Endothelial cell of umbilical vein (primary cell): ENCODE data around the gene RAD51B. TPM values are rescaled to one million over a fixed set of nuclear protein-coding genes. Genes with fewer than 3 reads are reported as not detected.

Experiments
- BruUV-seq: library from RNA; stranded (reverse); fragments of 400-500 nt; replicated peaks from 2 replicates; lab custom pipeline; 2021; lab: Mats Ljungman, UMichigan
- CTCF ChIA-PET: fragments of 300-600, 350-600 bp; sonication (Branson Sonifier 250); formaldehyde crosslinking; loops from one replicate; lab custom pipeline; 2021; ENCODE audit warnings: antibody characterized with exemption, inconsistent platforms; lab: Charles Lee
- POLR2A ChIA-PET: fragments of 300-600, 350-600 bp; sonication (Branson Sonifier 250); formaldehyde crosslinking; loops from one replicate; lab custom pipeline; 2021; ENCODE audit warnings: antibody characterized with exemption, inconsistent platforms; lab: Charles Lee
- DNase-seq: peaks from one replicate; pipeline ENCODE4 v3.0.0-alpha.2; 2011; ENCODE audit warnings: low read depth, low spot score
- FAIRE-seq: peaks from 2 replicates; lab custom pipeline; 2011; peaks lifted over from hg19 to GRCh38; lab: Jason Lieb, UNC
- H2AFZ ChIP-seq: 2 replicates; pipeline ENCODE4 v1.6.0; 2012; ENCODE audit warnings: low read depth, low read length, control low read depth, inconsistent platforms
- H3K27ac ChIP-seq: 2 replicates; pipeline ENCODE4 v1.5.1; 2011; ENCODE audit warnings: low read depth, mild to moderate bottlenecking, control low read depth, low read length, moderate library complexity; ENCODE audit not compliant: insufficient read depth
- H3K27me3 ChIP-seq, 2 experiments: 2 replicates each; pipeline versions ENCODE4 v1.6.0 to v1.6.1; 2011; ENCODE audit warnings: low read length in 2 of 2, mixed read lengths in 1 of 2; ENCODE audit not compliant: control insufficient read depth in 2 of 2, insufficient read depth in 2 of 2
- H3K36me3 ChIP-seq, 2 experiments: 2 replicates in 1 of 2; 3 replicates in 1 of 2; pipeline ENCODE4 v1.5.1; 2011; ENCODE audit warnings: low read length in 2 of 2, mild to moderate bottlenecking in 1 of 2, moderate library complexity in 1 of 2; ENCODE audit not compliant: control insufficient read depth in 2 of 2, insufficient read depth in 2 of 2; ENCODE audit errors: extremely low read depth in 1 of 2
- H3K4me1 ChIP-seq: 3 replicates; pipeline ENCODE4 v1.5.1; 2011; ENCODE audit warnings: mild to moderate bottlenecking, low read length; ENCODE audit not compliant: control insufficient read depth, insufficient read depth; ENCODE audit errors: extremely low read depth
- H3K4me2 ChIP-seq: 2 replicates; pipeline ENCODE4 v1.6.1; 2011; ENCODE audit warnings: low read length, control low read depth, mixed read lengths; ENCODE audit not compliant: insufficient read depth
- H3K4me3 ChIP-seq, 3 experiments: fragments of 200-600 bp in 1 of 3; sonication (generic), shearing (Covaris generic) in 1 of 3; replicated peaks in 1 of 3; 2 replicates each; pipeline ENCODE4 v1.5.1; 2011 to 2016; ENCODE audit warnings: control low read depth in 3 of 3, low read length in 3 of 3, mild to moderate bottlenecking in 2 of 3, inconsistent platforms in 1 of 3, low read depth in 1 of 3, moderate library complexity in 1 of 3; ENCODE audit not compliant: insufficient read depth in 1 of 3
- H3K79me2 ChIP-seq: 2 replicates; pipeline ENCODE4 v1.6.0; 2012; ENCODE audit warnings: low read length, inconsistent platforms; ENCODE audit not compliant: control insufficient read depth, insufficient read depth
- H3K9ac ChIP-seq: replicated peaks from 2 replicates; pipeline ENCODE3; 2011; ENCODE audit warnings: low read length, control low read depth; ENCODE audit not compliant: insufficient read depth; ENCODE audit errors: extremely low read depth
- H3K9me1 ChIP-seq: replicated peaks from 3 replicates; pipeline ENCODE4 v1.6.0; 2011; ENCODE audit warnings: mild to moderate bottlenecking, low read length; ENCODE audit not compliant: control insufficient read depth, insufficient read depth; ENCODE audit errors: extremely low read depth
- H3K9me3 ChIP-seq: replicated peaks from 2 replicates; pipeline ENCODE4 v1.5.1; 2012; ENCODE audit warnings: low read length, inconsistent platforms; ENCODE audit not compliant: control insufficient read depth, insufficient read depth
- H4K20me1 ChIP-seq: replicated peaks from 2 replicates; pipeline ENCODE3; 2011; ENCODE audit warnings: mild to moderate bottlenecking, low read length; ENCODE audit not compliant: control insufficient read depth, insufficient read depth; ENCODE audit errors: extremely low read depth
- EZH2 ChIP-seq: IDR thresholded peaks from 2 replicates; pipeline ENCODE4 v1.6.1; 2012; ENCODE audit warnings: borderline replicate concordance, low read depth, mild to moderate bottlenecking, moderate library complexity, low read length, inconsistent platforms; ENCODE audit not compliant: severe bottlenecking
- FOS ChIP-seq: IDR thresholded peaks from 2 replicates; pipeline ENCODE4 v1.6.1; 2011; ENCODE audit warnings: mild to moderate bottlenecking, low read length, moderate library complexity, borderline replicate concordance; ENCODE audit not compliant: insufficient read depth
- GATA2 ChIP-seq: IDR thresholded peaks from 2 replicates; pipeline ENCODE4 v1.7.0; 2011; ENCODE audit warnings: low read depth, mild to moderate bottlenecking, moderate library complexity, mixed read lengths, low read length; ENCODE audit not compliant: insufficient read length, insufficient read depth
- JUN ChIP-seq: IDR thresholded peaks from 2 replicates; pipeline ENCODE4 v1.6.1; 2011; ENCODE audit warnings: borderline replicate concordance, low read depth; ENCODE audit not compliant: insufficient read length, insufficient read depth
- MYC ChIP-seq: IDR thresholded peaks from one replicate; pipeline ENCODE4 v1.6.1; 2011; ENCODE audit warnings: mild to moderate bottlenecking, low read depth, low read length
- POLR2A ChIP-seq: IDR thresholded peaks from 2 replicates; pipeline ENCODE4 v1.6.1; 2012; ENCODE audit warnings: low read depth, mild to moderate bottlenecking, control low read depth, low read length
- POLR2AphosphoS5 ChIP-seq: IDR thresholded peaks from 2 replicates; pipeline ENCODE4 v1.6.1; 2012; ENCODE audit warnings: low read depth, mild to moderate bottlenecking, control low read depth, low read length, moderate library complexity; ENCODE audit not compliant: insufficient read depth
- dilution Hi-C: fragments of 300-500 bp; cut with MboI; formaldehyde crosslinking; loops from one replicate; pipeline ENCODE4 v1.15.0; 2019; ENCODE audit warnings: low sequenced_read_pairs; ENCODE audit not compliant: extremely low pct_ligation_motif_present
- intact Hi-C: fragments of 100-400 bp; cut with micrococcal nuclease; formaldehyde crosslinking; loops from one replicate; pipeline ENCODE4 v1.10.0; 2022
- polyA plus RNA-seq, 4 experiments: library from polyadenylated mRNA; depleted of rRNA in 3 of 4; stranded (reverse) in 3 of 4; unstranded in 1 of 4; fragments of >200 nt; gene quantifications; 2 replicates each; pipeline versions ENCODE4 v1.2.1 to v1.2.3, GENCODE V29; 2011 to 2012; ENCODE audit warnings: missing spikeins in 1 of 4
- total RNA-seq: library from RNA; stranded (reverse); gene quantifications from 2 replicates; pipeline ENCODE4 v1.2.3, GENCODE V29; 2021
- TF ChIP-seq, protein P1 (sequence below): IDR thresholded peaks from 2 replicates; pipeline ENCODE4 v1.6.1; 2011; ENCODE audit not compliant: insufficient read depth, insufficient read length
- TF ChIP-seq, protein P2 (sequence below), 2 donors: IDR thresholded peaks; 1 replicate in 1 of 2; 2 replicates in 1 of 2; pipeline ENCODE4 v1.5.1; 2011; ENCODE audit warnings: low read length in 2 of 2, mild to moderate bottlenecking in 2 of 2, moderate library complexity in 2 of 2, control low read depth in 1 of 2, inconsistent platforms in 1 of 2, low read depth in 1 of 2; ENCODE audit not compliant: insufficient read depth in 1 of 2; ENCODE audit errors: extremely low read depth in 1 of 2

Gene RAD51B
- total and polyA plus RNA-seq, 2 donors (not counting 3 experiments of a cell fraction or from before 2014, with no cell fraction given), result 3.9 to 19.0 TPM

DNA sequence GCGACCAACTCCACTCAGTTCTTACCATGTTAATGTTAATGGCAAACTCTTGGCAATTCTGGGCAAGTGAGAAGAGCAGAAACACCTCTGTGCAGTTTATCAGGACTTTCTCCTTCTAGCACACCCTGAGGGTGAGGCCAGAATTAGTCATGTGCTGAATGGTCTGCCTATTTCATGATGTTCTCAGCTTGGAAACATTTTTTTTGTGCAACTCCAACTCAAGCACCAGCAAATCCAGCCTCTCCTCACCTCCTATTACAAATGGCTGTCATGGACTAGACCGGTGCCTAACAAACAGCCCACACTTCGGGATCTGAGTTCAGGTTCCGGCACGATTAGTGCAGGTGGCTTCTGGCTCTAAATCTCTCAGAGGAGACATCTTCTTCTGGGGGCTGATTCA is 727.3 kb downstream of the RAD51B start:
- no peak overlapping the region for H3K4me3 ChIP-seq
- no peak overlapping the region for H3K9ac ChIP-seq
- no peaks in the 10 kb centered on the region for H3K9me3 ChIP-seq
- no peaks in the 10 kb centered on the region for H3K9me1 ChIP-seq
- POLR2A ChIA-PET, result interaction anchor here (0.6 kb wide), 1 partner anchor 136 kb away, joined by 7 read pairs; no protein-coding TSS in a partner anchor
- no peaks in the 10 kb centered on the region for H4K20me1 ChIP-seq
- no peak overlapping the region for H3K27ac ChIP-seq
- H2AFZ ChIP-seq, result no peak overlapping the region
- DNase-seq, result no peak
- no peaks in the 10 kb centered on the region for H3K27me3 ChIP-seq
- H3K4me2 ChIP-seq, result no peak overlapping the region
- dilution Hi-C loops (no loop called here), intact Hi-C loops (no loop called here)
- no peaks in the 10 kb centered on the region for H3K36me3 ChIP-seq
- peaks cover 37% of the 10 kb centered on the region for H3K4me1 ChIP-seq
- no peaks in the 10 kb centered on the region for H3K79me2 ChIP-seq
- FAIRE-seq, result no peak
- BruUV-seq, result no TSS peak
- CTCF ChIA-PET, result interaction anchor here (1.0 kb wide), 1 partner anchor 242 kb away, joined by 3 read pairs; no protein-coding TSS in a partner anchor
- TF ChIP-seq JUN, result no peak
- no peak for TF ChIP-seq POLR2AphosphoS5
- no peak for TF ChIP-seq POLR2A
- no peak for TF ChIP-seq GATA2
- TF ChIP-seq, protein P1, sequence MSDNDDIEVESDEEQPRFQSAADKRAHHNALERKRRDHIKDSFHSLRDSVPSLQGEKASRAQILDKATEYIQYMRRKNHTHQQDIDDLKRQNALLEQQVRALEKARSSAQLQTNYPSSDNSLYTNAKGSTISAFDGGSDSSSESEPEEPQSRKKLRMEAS, result no peak

DNA sequence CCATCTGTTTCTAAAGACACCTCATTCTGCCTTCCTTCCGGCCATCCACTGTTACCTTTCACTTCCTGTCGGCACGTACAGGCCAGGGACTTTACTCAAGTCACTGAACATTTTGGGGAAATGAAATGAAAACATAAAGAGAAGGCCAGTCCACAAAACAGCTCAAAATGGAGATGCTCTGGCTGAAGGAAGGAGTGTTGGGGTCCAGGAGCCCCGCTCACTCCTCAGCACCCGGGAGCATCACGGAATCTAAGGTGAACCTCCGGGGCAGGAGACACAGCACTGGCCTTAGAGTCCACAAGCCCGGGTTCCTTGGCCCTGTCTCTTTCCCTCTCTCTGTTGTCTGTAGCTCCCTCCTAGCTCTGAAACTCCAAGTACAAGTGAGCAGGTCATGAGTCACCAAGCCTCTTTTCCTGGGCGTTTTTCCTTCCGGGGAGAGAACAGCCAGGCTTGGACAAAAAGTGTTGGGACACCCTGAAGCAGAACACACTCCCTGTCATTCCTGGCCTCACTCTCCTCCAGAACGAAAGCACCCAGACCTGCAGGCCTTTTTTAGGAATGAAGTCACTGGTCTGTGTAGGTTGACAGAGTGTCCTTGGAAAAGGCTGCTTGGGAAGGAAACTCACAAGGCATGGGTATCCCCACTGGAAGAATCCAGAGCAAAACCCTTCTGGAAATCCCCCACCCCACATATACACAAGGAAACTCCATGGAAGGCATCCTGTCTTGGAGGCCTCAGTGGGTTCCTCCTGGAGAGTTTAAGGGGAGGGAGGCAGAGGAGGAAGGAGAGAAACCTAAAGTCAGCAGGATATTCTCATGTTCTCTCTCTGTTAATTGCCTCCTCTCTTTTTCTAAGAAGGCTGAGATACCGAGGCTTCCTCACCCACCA is 728.0 kb downstream of the RAD51B start:
- Histone ChIP-seq H2AFZ (peak overlapping the region; percentile 23), H3K9ac (no peak overlapping the region), H3K9me3 (no peaks in the 10 kb centered on the region), H3K27ac (peak overlapping the region; percentile 33), H3K36me3 (no peaks in the 10 kb centered on the region), H3K4me2 (peak overlapping the region; percentile 23), H3K4me1 (peaks cover 44% of the 10 kb centered on the region), H4K20me1 (no peaks in the 10 kb centered on the region), H3K9me1 (no peaks in the 10 kb centered on the region), H3K27me3 (no peaks in the 10 kb centered on the region), H3K4me3 (no peak overlapping the region), H3K79me2 (no peaks in the 10 kb centered on the region)
- POLR2A ChIA-PET, result interaction anchor here (0.6 kb wide), 1 partner anchor 135 kb away, joined by 7 read pairs; no protein-coding TSS in a partner anchor
- intact Hi-C loops, result no loop called here
- FAIRE-seq (peak; percentile 48), DNase-seq (no peak)
- dilution Hi-C loops, result no loop called here
- CTCF ChIA-PET, result interaction anchor here (1.0 kb wide), 1 partner anchor 242 kb away, joined by 3 read pairs; no protein-coding TSS in a partner anchor
- no TSS peak for BruUV-seq
- TF ChIP-seq, protein P1, result no peak
- TF ChIP-seq FOS (peak; percentile 51), POLR2A (no peak), JUN (no peak), EZH2 (no peak), MYC (no peak), POLR2AphosphoS5 (peak; percentile 29), GATA2 (no peak)
- TF ChIP-seq, protein P2, sequence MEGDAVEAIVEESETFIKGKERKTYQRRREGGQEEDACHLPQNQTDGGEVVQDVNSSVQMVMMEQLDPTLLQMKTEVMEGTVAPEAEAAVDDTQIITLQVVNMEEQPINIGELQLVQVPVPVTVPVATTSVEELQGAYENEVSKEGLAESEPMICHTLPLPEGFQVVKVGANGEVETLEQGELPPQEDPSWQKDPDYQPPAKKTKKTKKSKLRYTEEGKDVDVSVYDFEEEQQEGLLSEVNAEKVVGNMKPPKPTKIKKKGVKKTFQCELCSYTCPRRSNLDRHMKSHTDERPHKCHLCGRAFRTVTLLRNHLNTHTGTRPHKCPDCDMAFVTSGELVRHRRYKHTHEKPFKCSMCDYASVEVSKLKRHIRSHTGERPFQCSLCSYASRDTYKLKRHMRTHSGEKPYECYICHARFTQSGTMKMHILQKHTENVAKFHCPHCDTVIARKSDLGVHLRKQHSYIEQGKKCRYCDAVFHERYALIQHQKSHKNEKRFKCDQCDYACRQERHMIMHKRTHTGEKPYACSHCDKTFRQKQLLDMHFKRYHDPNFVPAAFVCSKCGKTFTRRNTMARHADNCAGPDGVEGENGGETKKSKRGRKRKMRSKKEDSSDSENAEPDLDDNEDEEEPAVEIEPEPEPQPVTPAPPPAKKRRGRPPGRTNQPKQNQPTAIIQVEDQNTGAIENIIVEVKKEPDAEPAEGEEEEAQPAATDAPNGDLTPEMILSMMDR (IDR thresholded peaks at IDR 0.05; ENCODE audit: extremely low read depth in 1 of 2, insufficient read depth in 1 of 2, low read depth in 1 of 2, low read length in 2 of 2), result no peak
